H9 (cell line): Measurements from ENCODE around the gene FRRS1L. TPM values are rescaled to one million over a fixed set of nuclear protein-coding genes. Genes with fewer than 3 reads are reported as not detected.

Experiments used
- DNase-seq: peaks from one replicate; pipeline ENCODE4 v3.0.0-alpha.2; 2017
- H2AFZ ChIP-seq: one replicate; pipeline ENCODE4 v1.6.1; 2013; ENCODE audit warnings: mild to moderate bottlenecking, low read length, control low read depth, moderate library complexity
- H2AK5ac ChIP-seq: 2 replicates; pipeline ENCODE4 v1.6.1; 2013; ENCODE audit warnings: low read length, control low read depth, mixed read lengths; ENCODE audit not compliant: insufficient read length
- H2BK120ac ChIP-seq: one replicate; pipeline ENCODE4 v1.6.1; 2013; ENCODE audit warnings: low read depth, mild to moderate bottlenecking, low read length, control low read depth, inconsistent platforms; ENCODE audit not compliant: poor library complexity, severe bottlenecking
- H2BK12ac ChIP-seq: 2 replicates; pipeline ENCODE4 v1.6.1; 2013; ENCODE audit warnings: low read length, control low read depth, mixed read lengths, low read depth; ENCODE audit not compliant: insufficient read length
- H2BK15ac ChIP-seq: 2 replicates; pipeline ENCODE4 v1.6.1; 2013; ENCODE audit warnings: low read depth, low read length, control low read depth
- H2BK20ac ChIP-seq: one replicate; pipeline ENCODE4 v1.6.1; 2013; ENCODE audit warnings: low read depth, mild to moderate bottlenecking, low read length, control low read depth, inconsistent platforms; ENCODE audit not compliant: poor library complexity, severe bottlenecking
- H2BK5ac ChIP-seq: 2 replicates; pipeline ENCODE4 v1.6.1; 2013; ENCODE audit warnings: low read length, control low read depth, mixed read lengths; ENCODE audit not compliant: insufficient read length
- H3K14ac ChIP-seq: 2 replicates; pipeline ENCODE4 v1.6.1; 2013; ENCODE audit warnings: low read length, control low read depth; ENCODE audit not compliant: insufficient read depth
- H3K18ac ChIP-seq: 2 replicates; pipeline ENCODE4 v1.6.1; 2013; ENCODE audit warnings: low read depth, mild to moderate bottlenecking, mixed read lengths, low read length, control low read depth; ENCODE audit not compliant: insufficient read length
- H3K23ac ChIP-seq: 2 replicates; pipeline ENCODE4 v1.6.1; 2013; ENCODE audit warnings: low read length, control low read depth, mixed read lengths, low read depth; ENCODE audit not compliant: insufficient read length
- H3K23me2 ChIP-seq: 2 replicates; pipeline ENCODE4 v1.6.1; 2013; ENCODE audit warnings: low read depth, mild to moderate bottlenecking, mixed read lengths, low read length, control low read depth; ENCODE audit not compliant: insufficient read length, poor library complexity, severe bottlenecking
- H3K27ac ChIP-seq: 2 replicates; pipeline ENCODE4 v1.5.1; 2013; ENCODE audit warnings: low read length, control low read depth, mixed read lengths, low read depth; ENCODE audit not compliant: insufficient read length
- H3K27me3 ChIP-seq: 2 replicates; pipeline ENCODE4 v1.6.1; 2013; ENCODE audit warnings: low read length, control low read depth, inconsistent platforms; ENCODE audit not compliant: insufficient read depth
- H3K4ac ChIP-seq: 2 replicates; pipeline ENCODE4 v1.6.1; 2013; ENCODE audit warnings: low read depth, mild to moderate bottlenecking, control low read depth, inconsistent platforms, low read length, moderate library complexity
- H3K4me1 ChIP-seq: 2 replicates; pipeline ENCODE4 v1.6.1; 2013; ENCODE audit warnings: low read length, control low read depth, inconsistent platforms; ENCODE audit not compliant: insufficient read depth
- H3K4me2 ChIP-seq: 2 replicates; pipeline ENCODE4 v1.6.1; 2013; ENCODE audit warnings: low read length, control low read depth, mixed read lengths; ENCODE audit not compliant: insufficient read length, insufficient read depth
- H3K56ac ChIP-seq: 2 replicates; pipeline ENCODE4 v1.6.1; 2013; ENCODE audit warnings: low read depth, mild to moderate bottlenecking, mixed read lengths, low read length, control low read depth; ENCODE audit not compliant: insufficient read length
- H3K79me1 ChIP-seq: 2 replicates; pipeline ENCODE4 v1.6.1; 2013; ENCODE audit warnings: low read depth, mild to moderate bottlenecking, moderate library complexity, low read length, control low read depth, inconsistent platforms; ENCODE audit not compliant: insufficient read depth, poor library complexity, severe bottlenecking
- H3K79me2 ChIP-seq: 2 replicates; pipeline ENCODE4 v1.6.1; 2013; ENCODE audit warnings: low read length, control low read depth, inconsistent platforms; ENCODE audit not compliant: insufficient read depth
- H3K9ac ChIP-seq: 2 replicates; pipeline ENCODE4 v1.6.1; 2013; ENCODE audit warnings: low read length, control low read depth, mixed read lengths; ENCODE audit not compliant: insufficient read length; ENCODE audit errors: extremely low read depth
- H3K9me3 ChIP-seq: one replicate; pipeline ENCODE4 v1.6.1; 2013; ENCODE audit warnings: low read depth, low read length, inconsistent platforms; ENCODE audit not compliant: control insufficient read depth
- H3T11ph ChIP-seq: one replicate; pipeline ENCODE4 v1.6.1; 2013; ENCODE audit warnings: mild to moderate bottlenecking, low read length, control low read depth, inconsistent platforms
- H4K20me1 ChIP-seq: one replicate; pipeline ENCODE4 v1.6.1; 2013; ENCODE audit not compliant: control insufficient read depth, insufficient read length, insufficient read depth
- H4K5ac ChIP-seq: 2 replicates; pipeline ENCODE4 v1.6.1; 2013; ENCODE audit warnings: low read depth, mild to moderate bottlenecking, mixed read lengths, low read length, control low read depth; ENCODE audit not compliant: insufficient read length
- H4K8ac ChIP-seq: replicated peaks from 2 replicates; pipeline ENCODE4 v1.6.1; 2013; ENCODE audit warnings: low read length, control low read depth, mixed read lengths, low read depth; ENCODE audit not compliant: insufficient read length
- H4K91ac ChIP-seq: 2 replicates; pipeline ENCODE4 v1.6.1; 2013; ENCODE audit warnings: low read depth, mild to moderate bottlenecking, moderate library complexity, mixed read lengths, low read length, control low read depth; ENCODE audit not compliant: insufficient read length
- H3K27ac Mint-ChIP-seq, 3 experiments: 2 replicates in 2 of 3; 3 replicates in 1 of 3; pipeline ENCODE4 v1.8.0; 2020 to 2021; ENCODE audit warnings: mixed read lengths in 3 of 3, mild to moderate bottlenecking in 1 of 3, moderate library complexity in 1 of 3
- H3K27me3 Mint-ChIP-seq: 2 replicates; pipeline ENCODE4 v1.8.0; 2021; ENCODE audit warnings: low read depth, mild to moderate bottlenecking, moderate library complexity, mixed read lengths
- H3K36me3 Mint-ChIP-seq, 3 experiments: 2 replicates in 2 of 3; 3 replicates in 1 of 3; pipeline ENCODE4 v1.8.0; 2020 to 2021; ENCODE audit warnings: low read depth in 3 of 3, mixed read lengths in 3 of 3; ENCODE audit not compliant: insufficient read depth in 1 of 3
- H3K4me1 Mint-ChIP-seq, 2 experiments: 2 replicates each; pipeline ENCODE4 v1.8.0; 2020; ENCODE audit warnings: mixed read lengths in 2 of 2
- H3K4me3 Mint-ChIP-seq, 2 experiments: 2 replicates in 1 of 2; 3 replicates in 1 of 2; pipeline ENCODE4 v1.8.0; 2020 to 2021; ENCODE audit warnings: mild to moderate bottlenecking in 2 of 2, mixed read lengths in 2 of 2, moderate library complexity in 1 of 2
- H3K9me3 Mint-ChIP-seq, 2 experiments: 2 replicates in 1 of 2; 3 replicates in 1 of 2; pipeline ENCODE4 v1.8.0; 2020; ENCODE audit warnings: mild to moderate bottlenecking in 2 of 2, mixed read lengths in 2 of 2, moderate library complexity in 1 of 2
- total RNA-seq: library from RNA; stranded (reverse); gene quantifications from 2 replicates; pipeline ENCODE4 v1.2.1, GENCODE V29; 2021
- TF ChIP-seq, protein P1 (sequence below): fragments of 200-600 bp; sonication (generic); conservative IDR thresholded peaks from 3 replicates; pipeline ENCODE4 v1.8.0; 2021; ENCODE audit warnings: antibody characterized with exemption, mild to moderate bottlenecking

The FRRS1L gene
- total RNA-seq, 1 experiment from 2014 or later, result 3.3 TPM

- no peak overlapping the region for H2BK120ac ChIP-seq
- no peak overlapping the region for H3T11ph ChIP-seq
- no peak overlapping the region for H2BK5ac ChIP-seq
- TF ChIP-seq, protein P1, sequence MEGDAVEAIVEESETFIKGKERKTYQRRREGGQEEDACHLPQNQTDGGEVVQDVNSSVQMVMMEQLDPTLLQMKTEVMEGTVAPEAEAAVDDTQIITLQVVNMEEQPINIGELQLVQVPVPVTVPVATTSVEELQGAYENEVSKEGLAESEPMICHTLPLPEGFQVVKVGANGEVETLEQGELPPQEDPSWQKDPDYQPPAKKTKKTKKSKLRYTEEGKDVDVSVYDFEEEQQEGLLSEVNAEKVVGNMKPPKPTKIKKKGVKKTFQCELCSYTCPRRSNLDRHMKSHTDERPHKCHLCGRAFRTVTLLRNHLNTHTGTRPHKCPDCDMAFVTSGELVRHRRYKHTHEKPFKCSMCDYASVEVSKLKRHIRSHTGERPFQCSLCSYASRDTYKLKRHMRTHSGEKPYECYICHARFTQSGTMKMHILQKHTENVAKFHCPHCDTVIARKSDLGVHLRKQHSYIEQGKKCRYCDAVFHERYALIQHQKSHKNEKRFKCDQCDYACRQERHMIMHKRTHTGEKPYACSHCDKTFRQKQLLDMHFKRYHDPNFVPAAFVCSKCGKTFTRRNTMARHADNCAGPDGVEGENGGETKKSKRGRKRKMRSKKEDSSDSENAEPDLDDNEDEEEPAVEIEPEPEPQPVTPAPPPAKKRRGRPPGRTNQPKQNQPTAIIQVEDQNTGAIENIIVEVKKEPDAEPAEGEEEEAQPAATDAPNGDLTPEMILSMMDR, result no peak
- H3K9ac ChIP-seq, result no peak overlapping the region
- Mint-ChIP-seq H3K27me3 (peaks cover 9% of the 10 kb centered on the region), H3K9me3 (peaks cover 8 to 11% of the 10 kb centered on the region in 2 experiments), H3K4me3 (no peak overlapping the region), H3K36me3 (peaks cover 0 to 7% (median 4%) of the 10 kb centered on the region in 3 experiments; a peak in 5 of 7 replicates), H3K27ac (no peak overlapping the region), H3K4me1 (no peaks in the 10 kb centered on the region)
- no peaks in the 10 kb centered on the region for H3K79me2 ChIP-seq
- no peak overlapping the region for H3K23ac ChIP-seq
- no peak overlapping the region for H2BK12ac ChIP-seq
- no peak overlapping the region for H2BK20ac ChIP-seq
- no peak overlapping the region for H4K8ac ChIP-seq
- no peak overlapping the region for H3K4ac ChIP-seq
- H2BK15ac ChIP-seq, result no peak overlapping the region
- H3K56ac ChIP-seq, result no peak overlapping the region
- no peak for DNase-seq
- H4K5ac ChIP-seq, result no peak overlapping the region
- H3K27me3 ChIP-seq, result no peaks in the 10 kb centered on the region
- H4K20me1 ChIP-seq, result no peaks in the 10 kb centered on the region
- peaks cover 2% of the 10 kb centered on the region for H3K23me2 ChIP-seq
- H3K79me1 ChIP-seq, result no peaks in the 10 kb centered on the region
- H3K4me2 ChIP-seq, result no peak overlapping the region
- H3K27ac ChIP-seq, result no peak overlapping the region
- no peak overlapping the region for H2AFZ ChIP-seq
- H3K9me3 ChIP-seq, result peaks cover 4% of the 10 kb centered on the region
- H4K91ac ChIP-seq, result no peak overlapping the region
- no peak overlapping the region for H3K14ac ChIP-seq
- no peak overlapping the region for H3K18ac ChIP-seq
- no peaks in the 10 kb centered on the region for H3K4me1 ChIP-seq
- no peak overlapping the region for H2AK5ac ChIP-seq
These were observed 8.4 kb downstream of the FRRS1L start for GRCh38 chr9:109158651-109159050.
